ENCODE results near the gene QRFPR. TPM values are rescaled to one million over a fixed set of nuclear protein-coding genes. Genes with fewer than 3 reads are reported as not detected.
"Not testable (repeated sequence)": the region's sequence is repeated elsewhere in the genome, so short reads cannot be mapped to it uniquely, and the experiment has no call there.

QRFPR gene
- total and polyA plus RNA-seq, 2 of the 4 experiments (the other 2 are of a cell fraction): not detected

GRCh38 chr4:121411151-121411744 is 30.4 kb upstream of the QRFPR start:
- H2BK20ac ChIP-seq (ENCODE audit: low read depth, low read length): no peak overlapping the region
- no peaks in the 10 kb centered on the region for H3K9me1 ChIP-seq (ENCODE audit: insufficient read depth, low read length)
- ChIA-PET POLR2A (ENCODE audit: unreplicated experiment) (no interaction called here), CTCF (no interaction called here)
- DNase-seq: no peak
- H3K27me3 ChIP-seq (ENCODE audit: control insufficient read depth, insufficient read depth, low read length): no peaks in the 10 kb centered on the region
- H3K56ac ChIP-seq (ENCODE audit: extremely low read depth, insufficient read depth, low read length): no peak overlapping the region
- no peak overlapping the region for H3K27ac ChIP-seq (ENCODE audit: insufficient read depth, low read length)
- dilution Hi-C loops (cut with HindIII; ENCODE audit: low sequenced_read_pairs, unreplicated experiment) (no loop called here), intact Hi-C loops (cut with micrococcal nuclease) (no loop called here), in situ Hi-C loops (cut with MboI; ENCODE audit: low sequenced_read_pairs) (no loop called here)
- no peak overlapping the region for H3K4me2 ChIP-seq (ENCODE audit: low read depth, low read length)
- no peak overlapping the region for H2BK120ac ChIP-seq (ENCODE audit: low read depth, low read length)
- H2AK5ac ChIP-seq (ENCODE audit: low read depth, low read length): no peak overlapping the region
- no peak overlapping the region for H2BK15ac ChIP-seq (ENCODE audit: low read depth, low read length)
- H2AFZ ChIP-seq (replicated peaks; ENCODE audit: low read length, poor library complexity): no peak overlapping the region
- no peak overlapping the region for H4K8ac ChIP-seq (ENCODE audit: low read depth in 2 of 2, low read length in 2 of 2)
- H3K9ac ChIP-seq (ENCODE audit: low read depth, low read length): no peak overlapping the region
- TF ChIP-seq BHLHE40 (IDR thresholded peaks at IDR 0.05; ENCODE audit: low read depth, low read length): no peak
- no peak overlapping the region for H3K4ac ChIP-seq (ENCODE audit: low read depth, low read length)
- ATAC-seq (ENCODE audit: low read depth): no peak
- H3K23ac ChIP-seq (ENCODE audit: low read depth, low read length): no peak overlapping the region
- no peaks in the 10 kb centered on the region for H3K9me3 ChIP-seq (ENCODE audit: control insufficient read depth, insufficient read depth, low read length)
- H3K36me3 ChIP-seq (ENCODE audit: control insufficient read depth, insufficient read depth, low read length): no peaks in the 10 kb centered on the region
- no peak overlapping the region for H2BK5ac ChIP-seq (ENCODE audit: low read depth, low read length, poor library complexity, severe bottlenecking)
- 14% methylated on average over 1 of the region's 2 CpGs; no CpG with 5 or more reads in 1 of the 2 experiments for WGBS, 2 experiments (ENCODE audit: extremely low coverage in 2 of 2, insufficient read length in 1 of 2)
- no peaks in the 10 kb centered on the region for H3K4me1 ChIP-seq (ENCODE audit: control insufficient read depth, insufficient read depth, low read length)
- no TSS peak for BruUV-seq (replicated peaks)
- no peak overlapping the region for H2AK9ac ChIP-seq (replicated peaks; ENCODE audit: low read depth, low read length, poor library complexity)
- H3K18ac ChIP-seq (ENCODE audit: low read depth, low read length): no peak overlapping the region
- H4K5ac ChIP-seq (ENCODE audit: low read depth, low read length): no peak overlapping the region
- H4K91ac ChIP-seq (ENCODE audit: insufficient read depth, low read depth, low read length): no peak overlapping the region
- H3K14ac ChIP-seq (replicated peaks; ENCODE audit: low read depth, low read length): no peak overlapping the region
- H4K20me1 ChIP-seq (ENCODE audit: insufficient read depth, low read length): no peaks in the 10 kb centered on the region
- H3K4me3 ChIP-seq (ENCODE audit: insufficient read depth, low read depth, low read length): no peak overlapping the region
- H3K79me1 ChIP-seq (ENCODE audit: low read depth in 1 of 2, low read length in 2 of 2): no peaks in the 10 kb centered on the region

- H3K79me1 ChIP-seq (ENCODE audit: low read depth in 1 of 2, low read length in 2 of 2); H2BK5ac ChIP-seq (ENCODE audit: low read depth, low read length, poor library complexity, severe bottlenecking); DNase-seq; H3K9me3 ChIP-seq (ENCODE audit: control insufficient read depth, insufficient read depth, low read length); H2BK15ac ChIP-seq (ENCODE audit: low read depth, low read length); H4K5ac ChIP-seq (ENCODE audit: low read depth, low read length); H2BK20ac ChIP-seq (ENCODE audit: low read depth, low read length); H3K4me3 ChIP-seq (ENCODE audit: insufficient read depth, low read depth, low read length); H3K14ac ChIP-seq (replicated peaks; ENCODE audit: low read depth, low read length); H3K9me1 ChIP-seq (ENCODE audit: insufficient read depth, low read length); H3K18ac ChIP-seq (ENCODE audit: low read depth, low read length); H2AFZ ChIP-seq (replicated peaks; ENCODE audit: low read length, poor library complexity); H3K4me1 ChIP-seq (ENCODE audit: control insufficient read depth, insufficient read depth, low read length); H3K9ac ChIP-seq (ENCODE audit: low read depth, low read length); H4K8ac ChIP-seq (ENCODE audit: low read depth in 2 of 2, low read length in 2 of 2); POLR2A ChIA-PET (ENCODE audit: unreplicated experiment); H3K27me3 ChIP-seq (ENCODE audit: control insufficient read depth, insufficient read depth, low read length); CTCF ChIA-PET; in situ Hi-C loops (cut with MboI; ENCODE audit: low sequenced_read_pairs); dilution Hi-C loops (cut with HindIII; ENCODE audit: low sequenced_read_pairs, unreplicated experiment); H3K36me3 ChIP-seq (ENCODE audit: control insufficient read depth, insufficient read depth, low read length); H3K27ac ChIP-seq (ENCODE audit: insufficient read depth, low read length); ATAC-seq (ENCODE audit: low read depth); H2AK9ac ChIP-seq (replicated peaks; ENCODE audit: low read depth, low read length, poor library complexity); BruUV-seq (replicated peaks); intact Hi-C loops (cut with micrococcal nuclease); H4K91ac ChIP-seq (ENCODE audit: insufficient read depth, low read depth, low read length); H4K20me1 ChIP-seq (ENCODE audit: insufficient read depth, low read length); H3K4me2 ChIP-seq (ENCODE audit: low read depth, low read length); H2BK120ac ChIP-seq (ENCODE audit: low read depth, low read length); H2AK5ac ChIP-seq (ENCODE audit: low read depth, low read length); H3K23ac ChIP-seq (ENCODE audit: low read depth, low read length); H3K4ac ChIP-seq (ENCODE audit: low read depth, low read length); H3K56ac ChIP-seq (ENCODE audit: extremely low read depth, insufficient read depth, low read length): not testable (repeated sequence)
- WGBS, 2 experiments (ENCODE audit: extremely low coverage in 2 of 2, insufficient read length in 1 of 2): no CpG with 5 or more reads among the region's 2 CpGs
Observed at GRCh38 chr4:121408567-121408966, 27.7 kb upstream of the QRFPR start.

Data from IMR-90 (cell line).